WTC11 (cell line): ENCODE data around the gene FCHSD2. TPM values are rescaled to one million over a fixed set of nuclear protein-coding genes. Genes with fewer than 3 reads are reported as not detected.

Experiments used
- ATAC-seq: fragments of 200-7000 bp; cut with Tn5 transposase; 2 replicates; pipeline ENCODE4 v1.10.0; 2021; ENCODE audit warnings: mild to moderate bottlenecking, moderate library complexity
- CTCF ChIA-PET: fragments of 300-600 bp; sonication (Branson Sonifier 250); formaldehyde crosslinking; loops from one replicate; lab custom pipeline; 2021; ENCODE audit warnings: antibody characterized with exemption; lab: Charles Lee
- POLR2A ChIA-PET: fragments of 350-600 bp; sonication (Branson Sonifier 250); formaldehyde crosslinking; loops from one replicate; lab custom pipeline; 2021; ENCODE audit warnings: antibody characterized with exemption; lab: Charles Lee
- DNase-seq: peaks from one replicate; pipeline ENCODE4 v3.0.0; 2021; ENCODE audit warnings: low spot score
- H3K27ac Mint-ChIP-seq: 2 replicates; pipeline ENCODE4 v1.8.0; 2021; ENCODE audit warnings: mixed read lengths
- H3K27me3 Mint-ChIP-seq: 2 replicates; pipeline ENCODE4 v1.8.0; 2021; ENCODE audit warnings: low read depth, mild to moderate bottlenecking, moderate library complexity, mixed read lengths
- H3K36me3 Mint-ChIP-seq: 2 replicates; pipeline ENCODE4 v1.8.0; 2021; ENCODE audit warnings: mixed read lengths
- H3K4me1 Mint-ChIP-seq: 2 replicates; pipeline ENCODE4 v1.8.0; 2022; ENCODE audit warnings: mixed read lengths
- H3K4me3 Mint-ChIP-seq: 2 replicates; pipeline ENCODE4 v1.8.0; 2021; ENCODE audit warnings: mild to moderate bottlenecking, moderate library complexity, mixed read lengths
- H3K9me3 Mint-ChIP-seq: 2 replicates; pipeline ENCODE4 v1.8.0; 2021; ENCODE audit warnings: mixed read lengths
- CBFB ChIP-seq: sonication (generic); formaldehyde crosslinking; IDR thresholded peaks from 2 replicates; pipeline ENCODE4 v1.8.1; 2022; ENCODE audit warnings: mild to moderate bottlenecking, low read depth, missing genetic modification reagents
- CREM ChIP-seq: sonication (generic); formaldehyde crosslinking; IDR thresholded peaks from 2 replicates; pipeline ENCODE4 v1.8.1; 2022; ENCODE audit warnings: mild to moderate bottlenecking, missing genetic modification reagents, moderate library complexity
- ETV6 ChIP-seq: sonication (generic); formaldehyde crosslinking; IDR thresholded peaks from 2 replicates; pipeline ENCODE4 v1.8.1; 2022; ENCODE audit warnings: mild to moderate bottlenecking, missing genetic modification reagents
- NFATC4 ChIP-seq: fragments of 250-450 bp; sonication (Bioruptor Pico); IDR thresholded peaks from 2 replicates; pipeline ENCODE4 v1.9.0; 2021; ENCODE audit warnings: mild to moderate bottlenecking
- PRRX2 ChIP-seq: fragments of 250-450 bp; sonication (Bioruptor Pico); IDR thresholded peaks from 2 replicates; pipeline ENCODE4 v1.8.0; 2021; ENCODE audit warnings: mild to moderate bottlenecking
- RELA ChIP-seq: sonication (generic); formaldehyde crosslinking; IDR thresholded peaks from 2 replicates; pipeline ENCODE4 v1.8.1; 2022; ENCODE audit warnings: missing genetic modification reagents, mild to moderate bottlenecking, borderline replicate concordance
- SOX15 ChIP-seq: fragments of 250-450 bp; sonication (Bioruptor Pico); IDR thresholded peaks from 2 replicates; pipeline ENCODE4 v1.9.0; 2021; ENCODE audit warnings: mild to moderate bottlenecking
- ZNF121 ChIP-seq: sonication (generic); formaldehyde crosslinking; IDR thresholded peaks from 2 replicates; pipeline ENCODE4 v1.8.0; 2023; ENCODE audit warnings: missing genetic modification reagents
- ZNF219 ChIP-seq: sonication (generic); formaldehyde crosslinking; IDR thresholded peaks from 2 replicates; pipeline ENCODE4 v1.8.0; 2023; ENCODE audit warnings: missing genetic modification reagents, mild to moderate bottlenecking, borderline replicate concordance
- ZNF317 ChIP-seq: sonication (generic); formaldehyde crosslinking; IDR thresholded peaks from 2 replicates; pipeline ENCODE4 v1.8.1; 2023; ENCODE audit warnings: low read depth, mild to moderate bottlenecking, moderate library complexity, missing genetic modification reagents, borderline replicate concordance
- total RNA-seq: library from RNA; stranded (reverse); gene quantifications from 3 replicates; pipeline ENCODE4 v1.2.3, GENCODE V29; 2021
- TF ChIP-seq, protein P1 (sequence below): fragments of 250-450 bp; sonication (Bioruptor Pico); IDR thresholded peaks from 2 replicates; pipeline ENCODE4 v2.1.2; 2022; ENCODE audit warnings: mild to moderate bottlenecking, moderate library complexity
- TF ChIP-seq, protein P2 (sequence below): fragments of 250-450 bp; sonication (Bioruptor Pico); conservative IDR thresholded peaks from 2 replicates; pipeline ENCODE4 v1.9.0; 2021; ENCODE audit warnings: mild to moderate bottlenecking
- TF ChIP-seq, protein P3 (sequence below): sonication (generic); formaldehyde crosslinking; IDR thresholded peaks from 2 replicates; pipeline ENCODE4 v1.8.1; 2022; ENCODE audit warnings: missing genetic modification reagents, borderline replicate concordance
- TF ChIP-seq, protein P4 (sequence below): sonication (generic); formaldehyde crosslinking; IDR thresholded peaks from 2 replicates; pipeline ENCODE4 v1.8.0; 2023; ENCODE audit warnings: missing genetic modification reagents, mild to moderate bottlenecking, borderline replicate concordance
- TF ChIP-seq, protein P5 (sequence below): sonication (generic); formaldehyde crosslinking; IDR thresholded peaks from 2 replicates; pipeline ENCODE4 v1.8.0; 2022; ENCODE audit warnings: missing genetic modification reagents

Gene FCHSD2
- total RNA-seq, 1 experiment from 2014 or later = 10.1 TPM

DNA sequence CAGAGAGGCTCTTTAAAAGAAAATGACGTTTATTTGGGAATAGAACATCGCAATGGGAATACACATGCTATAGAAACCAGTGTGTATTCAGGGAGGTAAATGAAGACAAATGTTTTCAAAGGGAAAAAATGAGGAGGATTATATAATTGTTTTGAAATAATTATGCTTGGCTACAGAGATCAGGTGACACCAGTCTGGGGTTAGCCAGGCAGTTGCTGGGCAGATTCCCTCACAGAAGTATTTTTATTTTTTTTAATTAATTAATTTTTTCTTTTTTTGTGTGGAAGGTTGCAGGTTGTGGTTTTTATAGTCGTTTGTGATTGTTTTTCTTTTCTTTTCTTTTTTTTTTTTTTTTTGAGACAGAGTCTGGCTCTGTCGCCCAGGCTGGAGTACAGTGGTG, 342.7 kb downstream of the FCHSD2 start:
- DNase-seq = no peak
- Mint-ChIP-seq H3K4me1 (peaks cover 18% of the 10 kb centered on the region), H3K4me3 (no peak overlapping the region), H3K36me3 (no peaks in the 10 kb centered on the region), H3K9me3 (no peaks in the 10 kb centered on the region), H3K27ac (no peak overlapping the region), H3K27me3 (no peaks in the 10 kb centered on the region)
- CTCF ChIA-PET = interaction anchor here (2.5 to 3.4 kb wide), 2 partner anchors 13 to 74 kb away, joined by 14 to 24 read pairs; no protein-coding TSS in a partner anchor
- no peak for ATAC-seq
- TF ChIP-seq CREM (CRISPR knock-in tag) (no peak), ETV6 (CRISPR knock-in tag) (no peak), RELA (CRISPR knock-in tag) (no peak), NFATC4 (CRISPR knock-in tag) (no peak), PRRX2 (CRISPR knock-in tag) (no peak), ZNF121 (CRISPR knock-in tag) (no peak), ZNF219 (CRISPR knock-in tag) (no peak), ZNF317 (no peak), CBFB (no peak), SOX15 (CRISPR knock-in tag) (no peak)
- TF ChIP-seq, protein P1, sequence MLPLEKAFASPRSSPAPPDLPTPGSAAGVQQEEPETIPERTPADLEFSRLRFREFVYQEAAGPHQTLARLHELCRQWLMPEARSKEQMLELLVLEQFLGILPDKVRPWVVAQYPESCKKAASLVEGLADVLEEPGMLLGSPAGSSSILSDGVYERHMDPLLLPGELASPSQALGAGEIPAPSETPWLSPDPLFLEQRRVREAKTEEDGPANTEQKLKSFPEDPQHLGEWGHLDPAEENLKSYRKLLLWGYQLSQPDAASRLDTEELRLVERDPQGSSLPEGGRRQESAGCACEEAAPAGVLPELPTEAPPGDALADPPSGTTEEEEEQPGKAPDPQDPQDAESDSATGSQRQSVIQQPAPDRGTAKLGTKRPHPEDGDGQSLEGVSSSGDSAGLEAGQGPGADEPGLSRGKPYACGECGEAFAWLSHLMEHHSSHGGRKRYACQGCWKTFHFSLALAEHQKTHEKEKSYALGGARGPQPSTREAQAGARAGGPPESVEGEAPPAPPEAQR (CRISPR knock-in tag) = no peak
- TF ChIP-seq, protein P2, sequence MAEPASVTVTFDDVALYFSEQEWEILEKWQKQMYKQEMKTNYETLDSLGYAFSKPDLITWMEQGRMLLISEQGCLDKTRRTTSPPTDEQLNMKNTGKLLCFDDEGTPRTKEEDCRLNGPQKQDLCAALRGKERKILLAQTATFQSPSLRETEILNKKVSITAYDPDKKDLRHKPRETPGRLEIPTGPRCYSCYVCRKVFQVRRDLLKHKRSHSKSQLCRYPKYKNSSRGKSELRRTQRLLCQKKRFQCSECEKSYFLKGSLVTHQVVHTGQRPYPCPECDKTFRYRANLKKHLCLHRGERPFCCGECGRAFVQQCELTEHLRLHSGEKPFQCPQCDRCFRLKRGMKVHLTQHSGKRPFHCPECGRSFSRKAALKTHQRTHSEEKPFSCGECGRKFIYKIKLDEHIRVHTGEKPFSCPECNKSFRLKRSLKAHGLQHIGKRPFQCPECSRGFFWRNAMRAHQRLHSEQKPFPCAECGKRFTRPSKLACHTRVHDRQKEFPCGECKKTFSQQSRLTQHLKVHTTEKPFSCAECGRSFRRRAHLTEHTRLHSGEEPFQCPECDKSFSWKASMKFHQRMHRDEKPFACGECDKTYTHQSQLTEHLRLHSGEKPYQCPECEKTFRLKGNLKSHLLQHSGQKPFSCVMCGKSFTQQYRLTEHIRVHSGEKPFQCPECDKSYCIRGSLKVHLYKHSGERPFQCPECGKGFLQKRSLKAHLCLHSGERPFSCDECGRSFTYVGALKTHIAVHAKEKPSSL (CRISPR knock-in tag) = no peak
- TF ChIP-seq, protein P3, sequence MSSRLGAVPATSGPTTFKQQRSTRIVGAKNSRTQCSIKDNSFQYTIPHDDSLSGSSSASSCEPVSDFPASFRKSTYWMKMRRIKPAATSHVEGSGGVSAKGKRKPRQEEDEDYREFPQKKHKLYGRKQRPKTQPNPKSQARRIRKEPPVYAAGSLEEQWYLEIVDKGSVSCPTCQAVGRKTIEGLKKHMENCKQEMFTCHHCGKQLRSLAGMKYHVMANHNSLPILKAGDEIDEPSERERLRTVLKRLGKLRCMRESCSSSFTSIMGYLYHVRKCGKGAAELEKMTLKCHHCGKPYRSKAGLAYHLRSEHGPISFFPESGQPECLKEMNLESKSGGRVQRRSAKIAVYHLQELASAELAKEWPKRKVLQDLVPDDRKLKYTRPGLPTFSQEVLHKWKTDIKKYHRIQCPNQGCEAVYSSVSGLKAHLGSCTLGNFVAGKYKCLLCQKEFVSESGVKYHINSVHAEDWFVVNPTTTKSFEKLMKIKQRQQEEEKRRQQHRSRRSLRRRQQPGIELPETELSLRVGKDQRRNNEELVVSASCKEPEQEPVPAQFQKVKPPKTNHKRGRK (CRISPR knock-in tag) = no peak
- POLR2A ChIA-PET = no interaction called here

DNA sequence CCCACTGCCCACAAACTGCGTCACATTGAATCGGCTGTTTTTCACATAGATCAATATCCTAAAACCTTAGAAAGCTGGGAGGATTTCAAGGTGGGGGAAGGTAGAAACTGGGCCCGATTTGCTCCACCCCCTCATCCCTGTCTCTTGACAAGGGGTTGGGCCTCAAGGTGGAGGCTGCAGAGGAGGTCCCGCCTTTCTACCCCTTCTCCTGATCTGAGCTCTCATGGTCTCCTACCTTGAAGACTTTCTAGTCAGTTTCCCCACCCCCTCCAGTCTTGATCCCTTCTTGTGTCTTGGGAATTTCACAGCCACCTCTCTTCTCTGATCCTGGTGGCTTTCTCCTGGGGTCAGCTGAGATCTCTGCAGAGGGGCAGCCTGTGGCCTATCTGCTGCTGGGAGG, 343.8 kb downstream of the FCHSD2 start:
- no peaks in the 10 kb centered on the region for H3K27me3 Mint-ChIP-seq
- H3K9me3 Mint-ChIP-seq = no peaks in the 10 kb centered on the region
- no peak overlapping the region for H3K4me3 Mint-ChIP-seq
- CTCF ChIA-PET = interaction anchor here (0.7 to 3.4 kb wide), 12 partner anchors 11 to 438 kb away, joined by 3 to 24 read pairs (median 4); partner anchors contain the start of gene ATG16L2
- H3K36me3 Mint-ChIP-seq = no peaks in the 10 kb centered on the region
- peak overlapping the region; percentile 91 for H3K27ac Mint-ChIP-seq
- POLR2A ChIA-PET = interaction anchor here (0.7 to 0.8 kb wide), 2 partner anchors 60 to 61 kb away, joined by 3 read pairs; no protein-coding TSS in a partner anchor
- peak; percentile 46 for ATAC-seq
- TF ChIP-seq, protein P4, sequence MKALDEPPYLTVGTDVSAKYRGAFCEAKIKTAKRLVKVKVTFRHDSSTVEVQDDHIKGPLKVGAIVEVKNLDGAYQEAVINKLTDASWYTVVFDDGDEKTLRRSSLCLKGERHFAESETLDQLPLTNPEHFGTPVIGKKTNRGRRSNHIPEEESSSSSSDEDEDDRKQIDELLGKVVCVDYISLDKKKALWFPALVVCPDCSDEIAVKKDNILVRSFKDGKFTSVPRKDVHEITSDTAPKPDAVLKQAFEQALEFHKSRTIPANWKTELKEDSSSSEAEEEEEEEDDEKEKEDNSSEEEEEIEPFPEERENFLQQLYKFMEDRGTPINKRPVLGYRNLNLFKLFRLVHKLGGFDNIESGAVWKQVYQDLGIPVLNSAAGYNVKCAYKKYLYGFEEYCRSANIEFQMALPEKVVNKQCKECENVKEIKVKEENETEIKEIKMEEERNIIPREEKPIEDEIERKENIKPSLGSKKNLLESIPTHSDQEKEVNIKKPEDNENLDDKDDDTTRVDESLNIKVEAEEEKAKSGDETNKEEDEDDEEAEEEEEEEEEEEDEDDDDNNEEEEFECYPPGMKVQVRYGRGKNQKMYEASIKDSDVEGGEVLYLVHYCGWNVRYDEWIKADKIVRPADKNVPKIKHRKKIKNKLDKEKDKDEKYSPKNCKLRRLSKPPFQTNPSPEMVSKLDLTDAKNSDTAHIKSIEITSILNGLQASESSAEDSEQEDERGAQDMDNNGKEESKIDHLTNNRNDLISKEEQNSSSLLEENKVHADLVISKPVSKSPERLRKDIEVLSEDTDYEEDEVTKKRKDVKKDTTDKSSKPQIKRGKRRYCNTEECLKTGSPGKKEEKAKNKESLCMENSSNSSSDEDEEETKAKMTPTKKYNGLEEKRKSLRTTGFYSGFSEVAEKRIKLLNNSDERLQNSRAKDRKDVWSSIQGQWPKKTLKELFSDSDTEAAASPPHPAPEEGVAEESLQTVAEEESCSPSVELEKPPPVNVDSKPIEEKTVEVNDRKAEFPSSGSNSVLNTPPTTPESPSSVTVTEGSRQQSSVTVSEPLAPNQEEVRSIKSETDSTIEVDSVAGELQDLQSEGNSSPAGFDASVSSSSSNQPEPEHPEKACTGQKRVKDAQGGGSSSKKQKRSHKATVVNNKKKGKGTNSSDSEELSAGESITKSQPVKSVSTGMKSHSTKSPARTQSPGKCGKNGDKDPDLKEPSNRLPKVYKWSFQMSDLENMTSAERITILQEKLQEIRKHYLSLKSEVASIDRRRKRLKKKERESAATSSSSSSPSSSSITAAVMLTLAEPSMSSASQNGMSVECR (CRISPR knock-in tag) = no peak
- TF ChIP-seq, protein P5, sequence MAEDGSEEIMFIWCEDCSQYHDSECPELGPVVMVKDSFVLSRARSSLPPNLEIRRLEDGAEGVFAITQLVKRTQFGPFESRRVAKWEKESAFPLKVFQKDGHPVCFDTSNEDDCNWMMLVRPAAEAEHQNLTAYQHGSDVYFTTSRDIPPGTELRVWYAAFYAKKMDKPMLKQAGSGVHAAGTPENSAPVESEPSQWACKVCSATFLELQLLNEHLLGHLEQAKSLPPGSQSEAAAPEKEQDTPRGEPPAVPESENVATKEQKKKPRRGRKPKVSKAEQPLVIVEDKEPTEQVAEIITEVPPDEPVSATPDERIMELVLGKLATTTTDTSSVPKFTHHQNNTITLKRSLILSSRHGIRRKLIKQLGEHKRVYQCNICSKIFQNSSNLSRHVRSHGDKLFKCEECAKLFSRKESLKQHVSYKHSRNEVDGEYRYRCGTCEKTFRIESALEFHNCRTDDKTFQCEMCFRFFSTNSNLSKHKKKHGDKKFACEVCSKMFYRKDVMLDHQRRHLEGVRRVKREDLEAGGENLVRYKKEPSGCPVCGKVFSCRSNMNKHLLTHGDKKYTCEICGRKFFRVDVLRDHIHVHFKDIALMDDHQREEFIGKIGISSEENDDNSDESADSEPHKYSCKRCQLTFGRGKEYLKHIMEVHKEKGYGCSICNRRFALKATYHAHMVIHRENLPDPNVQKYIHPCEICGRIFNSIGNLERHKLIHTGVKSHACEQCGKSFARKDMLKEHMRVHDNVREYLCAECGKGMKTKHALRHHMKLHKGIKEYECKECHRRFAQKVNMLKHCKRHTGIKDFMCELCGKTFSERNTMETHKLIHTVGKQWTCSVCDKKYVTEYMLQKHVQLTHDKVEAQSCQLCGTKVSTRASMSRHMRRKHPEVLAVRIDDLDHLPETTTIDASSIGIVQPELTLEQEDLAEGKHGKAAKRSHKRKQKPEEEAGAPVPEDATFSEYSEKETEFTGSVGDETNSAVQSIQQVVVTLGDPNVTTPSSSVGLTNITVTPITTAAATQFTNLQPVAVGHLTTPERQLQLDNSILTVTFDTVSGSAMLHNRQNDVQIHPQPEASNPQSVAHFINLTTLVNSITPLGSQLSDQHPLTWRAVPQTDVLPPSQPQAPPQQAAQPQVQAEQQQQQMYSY (CRISPR knock-in tag) = peak; percentile 82
- H3K4me1 Mint-ChIP-seq = peaks cover 20% of the 10 kb centered on the region
- no peak for DNase-seq
